AG08396 (cell line): ENCODE measurements around the gene NHERF1.

Experiments used
- DNase-seq: peaks from one replicate; pipeline ENCODE4 v3.0.0; 2012; ENCODE audit warnings: low spot score, mixed read lengths

The NHERF1 gene

DNA sequence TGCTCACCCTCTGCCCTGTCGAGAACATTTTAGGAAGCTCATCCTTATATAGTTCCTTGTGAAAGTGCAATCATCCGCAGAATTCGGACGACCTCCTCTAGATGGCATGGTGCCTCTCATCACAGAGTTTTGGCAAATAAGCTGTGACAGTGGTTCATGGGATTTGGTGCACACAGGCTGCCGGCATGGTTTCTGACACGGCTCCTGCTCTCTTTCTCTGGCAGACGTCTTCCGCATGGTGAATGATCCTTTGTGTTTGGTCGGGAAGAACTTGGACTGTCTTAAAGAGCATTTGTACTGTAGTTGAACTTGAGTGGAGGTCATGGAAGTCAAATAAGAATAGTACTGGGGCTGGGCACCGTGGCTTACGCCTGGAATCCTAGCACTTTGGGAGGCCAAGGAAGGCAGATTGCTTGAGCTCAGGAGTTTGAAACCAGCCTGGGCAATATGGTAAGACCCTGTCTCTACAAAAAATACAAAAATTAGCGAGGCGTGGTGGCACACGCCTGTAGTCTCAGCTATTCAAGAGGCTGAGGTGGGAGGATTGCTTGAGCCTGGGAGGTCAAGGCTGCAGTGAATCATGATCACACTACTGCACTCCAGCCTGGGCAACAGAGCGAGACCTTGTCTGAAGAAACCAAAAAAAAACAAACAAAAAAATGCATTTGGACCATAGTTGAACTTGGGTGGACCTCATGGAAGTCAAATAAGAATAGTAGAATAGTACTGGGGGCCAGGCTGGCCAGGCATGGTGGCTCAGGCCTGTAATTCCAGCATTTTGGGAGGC is 62.5 kb downstream of the NHERF1 start:
- no peak for DNase-seq

DNA sequence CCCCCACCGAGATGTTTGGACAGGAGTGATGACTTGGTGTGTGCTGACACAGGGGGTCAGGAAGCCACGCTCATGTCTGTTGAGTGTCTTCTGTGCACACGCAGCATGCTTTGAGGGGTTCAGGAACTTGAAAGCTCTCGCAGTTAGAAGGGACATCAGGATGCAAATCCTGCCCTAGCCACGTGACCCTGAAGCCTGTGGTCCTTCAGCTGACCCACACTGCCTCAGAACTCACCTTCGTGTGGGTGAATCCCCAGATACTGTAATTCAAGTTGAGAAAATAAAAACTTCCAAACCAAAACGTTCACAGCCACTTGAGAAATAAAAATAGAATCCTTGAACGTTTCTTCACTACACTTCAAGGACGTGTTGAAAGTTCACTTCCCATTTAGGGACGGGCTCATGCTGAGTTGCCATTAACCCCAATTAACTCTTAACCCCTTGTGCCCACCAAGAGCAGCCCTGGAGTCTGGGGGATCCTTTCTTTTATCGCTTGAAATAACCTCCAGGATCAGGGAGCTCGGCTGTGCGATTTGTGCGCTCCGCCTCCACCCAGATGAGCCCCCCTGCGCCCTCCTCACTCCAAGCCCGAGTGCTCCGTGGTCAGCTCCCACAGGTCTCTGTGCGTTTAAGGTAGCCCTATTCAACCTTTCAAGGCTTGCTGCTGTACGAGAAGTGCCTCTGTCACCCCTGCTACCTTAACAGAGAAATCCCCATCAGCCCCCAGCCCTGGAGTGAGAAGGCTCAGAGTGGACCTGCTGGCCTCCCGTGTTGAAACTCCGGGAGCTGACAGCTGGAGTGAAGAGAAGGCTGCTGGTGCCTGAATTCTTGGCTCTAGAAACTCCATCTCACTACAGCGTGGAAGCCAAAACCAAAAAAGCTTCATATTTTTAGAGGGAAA is 63.9 kb downstream of the NHERF1 start:
- no peak for DNase-seq

DNA sequence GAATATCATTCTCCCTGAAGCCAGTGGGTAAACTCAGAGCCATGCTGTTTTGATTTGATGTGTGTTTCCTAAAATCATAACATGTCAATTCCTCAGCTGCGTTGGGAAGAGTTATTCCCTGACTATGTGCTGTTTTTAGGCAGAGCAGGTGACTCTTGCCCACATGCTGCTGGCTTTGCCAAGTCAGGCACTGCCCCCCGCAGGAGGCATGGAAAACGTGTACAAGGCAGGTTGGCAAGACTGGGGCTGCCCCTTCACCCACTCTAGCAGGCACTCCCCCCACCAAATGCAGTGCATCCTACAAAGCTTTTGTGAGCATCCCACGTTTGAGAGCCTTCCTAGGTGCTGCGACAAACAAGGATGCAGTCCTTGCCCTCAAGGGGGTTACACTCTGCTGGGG is 66.0 kb downstream of the NHERF1 start:
- no peak for DNase-seq

DNA sequence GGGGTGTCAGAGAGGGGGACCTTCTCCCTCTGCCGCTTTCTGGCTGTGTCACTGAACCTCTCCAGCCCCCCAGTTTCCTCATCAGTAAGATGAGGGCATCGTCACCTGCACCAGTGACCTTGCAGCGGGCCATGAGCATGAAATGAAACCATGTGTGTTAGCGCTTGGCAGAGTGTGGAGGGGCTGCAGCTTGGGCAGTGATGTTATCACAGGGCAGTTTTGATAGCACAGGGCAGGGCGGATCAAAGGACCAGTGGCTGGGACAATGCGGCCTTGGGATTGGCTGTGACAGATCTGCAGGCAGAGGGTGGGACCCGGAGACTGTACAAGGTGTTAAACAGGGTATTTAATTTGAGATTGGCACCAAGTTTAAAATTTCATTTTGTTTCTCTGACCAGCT is 66.6 kb downstream of the NHERF1 start:
- no peak for DNase-seq

DNA sequence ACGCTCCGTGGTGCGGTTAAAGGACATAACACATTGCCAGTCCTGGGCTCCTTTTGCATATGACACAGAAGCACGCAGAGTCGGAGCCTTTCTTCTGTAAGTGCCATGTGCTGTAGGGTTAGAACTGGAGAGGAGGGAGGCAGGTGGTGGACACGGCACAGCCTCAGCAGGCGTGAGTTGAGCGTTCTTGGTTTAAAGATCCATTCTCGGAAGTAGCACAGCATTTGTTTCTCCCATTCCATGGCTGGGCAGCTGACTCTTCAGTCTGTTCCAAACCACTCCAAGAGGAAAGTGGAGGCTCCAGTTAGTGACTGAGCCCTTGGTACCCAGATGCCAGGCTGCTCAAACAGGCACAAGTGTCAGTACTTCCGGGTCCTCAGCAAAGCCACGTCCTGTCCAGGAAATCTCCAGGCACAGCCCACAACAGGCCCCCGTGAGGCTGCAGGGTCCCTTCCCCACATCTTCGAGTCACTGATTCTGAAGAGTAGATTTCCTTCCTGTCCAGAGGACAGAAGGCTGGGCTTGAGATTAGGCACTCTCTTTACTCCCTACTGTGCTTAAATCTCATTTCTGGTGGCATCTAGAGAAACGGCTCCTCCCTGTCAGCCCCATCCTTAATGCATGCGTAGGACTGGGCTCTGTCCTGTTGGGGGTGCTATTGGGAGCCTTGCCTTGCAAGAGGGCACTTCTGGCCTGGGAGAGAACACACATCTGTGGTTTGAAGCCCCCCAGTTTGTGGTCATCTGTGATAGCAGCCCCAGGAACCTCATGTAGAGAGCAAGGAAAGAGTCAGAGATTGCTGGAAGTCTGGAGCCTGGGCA is 67.3 kb downstream of the NHERF1 start:
- no peak for DNase-seq

DNA sequence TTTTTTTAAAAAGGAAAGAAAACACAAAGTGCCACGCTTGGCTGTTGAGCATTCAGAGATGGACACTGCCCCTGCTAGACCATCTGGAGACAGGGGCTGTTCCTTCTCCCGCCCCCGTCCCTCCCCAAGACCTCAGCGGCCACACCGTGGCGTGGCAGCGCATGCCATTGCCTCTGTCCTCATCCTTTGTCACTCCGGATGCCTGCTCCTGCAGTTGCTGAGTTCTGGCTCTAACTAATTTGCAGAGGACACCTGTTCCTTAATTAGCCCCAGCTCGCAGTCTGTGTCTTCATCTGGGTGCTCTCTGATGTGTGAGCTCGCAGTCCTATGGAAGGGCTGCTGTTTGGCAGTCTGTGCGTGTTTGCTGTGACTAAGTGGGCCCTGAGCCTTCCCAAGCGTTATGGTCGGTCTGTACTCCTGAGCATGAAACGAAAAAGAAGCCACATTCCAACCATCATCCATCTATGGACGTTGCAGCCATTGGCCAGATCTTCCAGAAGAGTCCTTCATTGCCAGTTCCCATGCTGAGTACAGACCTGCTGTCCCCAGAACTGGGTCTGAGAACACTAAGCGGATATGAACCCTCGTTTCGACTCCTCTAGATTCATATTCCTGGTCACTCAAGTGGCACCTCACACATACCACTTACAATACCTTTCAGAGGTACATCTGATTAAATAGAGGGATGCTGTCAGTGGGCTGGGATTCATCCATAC is 68.6 kb downstream of the NHERF1 start:
- no peak for DNase-seq

DNA sequence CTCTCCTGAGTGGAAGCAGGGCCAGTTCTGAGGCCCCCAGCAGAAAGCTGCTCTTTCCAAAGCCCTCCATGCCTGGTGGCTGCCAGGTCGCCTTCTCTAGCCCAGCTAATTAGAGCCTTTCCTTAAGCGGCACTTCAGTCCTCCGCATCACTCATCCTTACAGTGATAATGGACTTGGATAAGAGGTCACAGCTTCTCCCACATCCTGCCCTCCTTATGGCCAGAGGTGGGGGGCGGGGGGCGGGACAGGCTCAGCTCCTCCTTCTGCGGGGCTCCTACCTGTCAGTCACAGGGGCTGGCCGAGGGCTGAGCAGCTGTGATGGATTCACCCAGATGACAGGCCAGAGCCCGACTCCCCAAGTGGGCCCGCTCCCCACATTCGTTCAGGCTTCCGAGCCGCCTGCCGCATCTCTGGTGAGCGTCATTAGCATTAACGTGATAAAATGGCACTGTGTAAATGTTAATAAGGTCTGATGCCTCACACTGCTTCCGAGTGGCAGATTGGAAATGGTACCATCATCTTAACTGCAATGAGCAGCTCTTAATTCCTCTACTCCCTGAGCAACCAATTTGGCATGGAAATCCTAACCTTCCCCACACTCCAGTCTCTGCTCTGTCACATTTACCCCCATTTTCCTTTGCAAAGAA is 70.0 kb downstream of the NHERF1 start:
- DNase-seq: no peak
